Ramos (cell line): ENCODE results near the gene AGBL1.
"Not testable (repeated sequence)": the region's sequence is repeated elsewhere in the genome, so short reads cannot be mapped to it uniquely, and the experiment has no call there.

Experiments used
- in situ Hi-C: fragments of 300-500 bp; cut with MboI; formaldehyde crosslinking; loops from one replicate; pipeline ENCODE4 v1.14.3; 2022; ENCODE audit warnings: low sequenced_read_pairs; ENCODE audit not compliant: unreplicated experiment

The AGBL1 gene

DNA sequence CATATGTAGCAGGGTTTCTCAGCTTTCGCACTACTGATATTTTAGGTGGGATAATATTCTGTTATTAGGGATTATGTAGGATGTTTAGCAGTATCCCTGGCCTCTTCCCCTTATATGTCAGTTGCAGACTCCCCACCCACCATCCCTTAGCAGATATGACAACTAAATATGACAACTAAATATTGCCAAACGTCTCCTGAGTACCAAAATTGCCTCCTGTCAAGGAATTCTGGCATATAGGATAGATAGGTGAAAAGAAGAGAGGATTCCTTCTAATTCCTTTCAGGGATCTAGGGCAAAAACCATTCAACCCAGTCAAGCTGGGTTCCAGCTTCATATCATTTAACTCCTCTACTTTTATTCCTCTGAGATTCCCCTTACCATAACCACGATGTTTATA lies 759.8 kb downstream of the AGBL1 start:
- in situ Hi-C loops: no loop called here

- in situ Hi-C loops: no loop called here
These were observed 761.3 kb downstream of the AGBL1 start for GRCh38 chr15:86840996-86841395.

DNA sequence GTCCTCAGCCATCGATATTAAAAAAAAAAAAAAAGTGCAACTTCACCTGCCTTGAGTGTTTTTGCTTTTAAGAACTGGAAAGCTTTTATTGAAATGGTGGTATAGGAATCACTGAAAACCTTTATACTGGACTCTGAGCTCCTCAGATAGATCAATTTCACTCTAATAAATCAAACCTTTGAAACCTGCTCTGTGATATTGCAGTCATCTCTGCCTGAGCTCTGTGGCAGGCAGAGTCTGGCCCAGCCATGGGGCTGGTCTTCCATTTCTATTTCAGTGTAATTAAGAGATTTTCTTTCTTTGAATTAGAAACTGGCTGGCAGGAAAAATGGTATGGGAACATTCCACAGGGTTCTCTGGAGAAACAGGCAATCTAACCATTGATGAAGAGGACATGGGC lies 762.5 kb downstream of the AGBL1 start:
- in situ Hi-C loops: no loop called here

GRCh38 chr15:86846036-86846435 lies 766.4 kb downstream of the AGBL1 start:
- in situ Hi-C loops: no loop called here

DNA sequence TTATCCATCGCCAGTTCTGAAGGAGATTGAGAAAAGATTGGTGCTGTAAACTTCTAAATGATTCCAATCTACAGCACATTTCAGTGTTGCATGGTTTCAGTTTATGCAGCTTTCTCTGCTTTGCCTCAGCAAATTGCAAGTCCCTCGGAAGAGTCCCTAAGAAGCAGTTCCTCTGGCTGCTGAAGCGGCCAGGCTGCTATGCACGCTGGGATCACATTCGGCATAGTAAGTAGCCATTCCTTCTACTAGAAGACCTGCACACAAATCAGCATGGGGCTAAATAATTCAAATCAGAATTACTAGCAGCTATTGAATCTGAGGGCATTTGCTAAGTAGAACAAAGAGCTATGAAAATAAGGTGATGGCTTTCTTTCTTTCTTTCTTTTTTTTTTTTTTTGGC lies 769.5 kb downstream of the AGBL1 start:
- in situ Hi-C loops: no loop called here

DNA sequence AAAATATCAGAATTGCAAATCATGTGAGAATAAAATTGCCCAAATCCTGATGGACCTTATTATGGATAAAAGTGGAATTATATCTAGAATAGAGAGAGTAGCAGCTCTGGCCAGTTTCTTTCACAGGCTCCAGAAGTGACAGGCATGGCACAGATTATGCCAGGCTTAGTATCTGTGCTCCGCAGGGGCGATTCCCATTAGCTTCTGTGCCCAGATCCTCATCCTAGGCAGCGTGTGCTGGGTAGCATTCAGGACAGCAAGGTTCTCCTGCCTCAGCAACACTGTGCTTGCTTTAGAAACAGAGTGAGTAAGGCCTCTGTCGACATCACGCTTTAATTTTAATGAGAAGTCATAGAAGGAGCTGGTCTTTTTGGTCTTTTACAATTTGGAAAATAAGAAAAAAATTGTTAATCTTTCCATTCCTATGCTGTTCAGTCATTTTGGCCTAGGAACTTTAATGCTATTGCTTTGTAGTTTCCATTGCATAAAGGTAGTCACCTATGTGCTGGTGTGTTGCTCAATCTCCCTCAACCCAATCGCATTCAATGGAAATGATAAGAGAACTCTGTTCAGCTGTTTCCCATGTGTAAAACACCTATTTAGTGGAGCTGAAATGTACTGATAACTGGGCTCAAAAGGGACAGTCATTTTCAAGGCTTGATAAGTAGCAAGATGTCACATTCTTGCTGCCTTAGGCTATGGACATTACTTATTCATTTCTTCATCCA lies 770.1 kb downstream of the AGBL1 start:
- in situ Hi-C loops: no loop called here

GRCh38 chr15:86850939-86851338 lies 771.3 kb downstream of the AGBL1 start:
- in situ Hi-C loops: no loop called here

- in situ Hi-C loops: no loop called here
These were observed 773.1 kb downstream of the AGBL1 start for GRCh38 chr15:86852741-86853140.

- in situ Hi-C loops: no loop called here
These were observed 774.5 kb downstream of the AGBL1 start for GRCh38 chr15:86854176-86854575.

DNA sequence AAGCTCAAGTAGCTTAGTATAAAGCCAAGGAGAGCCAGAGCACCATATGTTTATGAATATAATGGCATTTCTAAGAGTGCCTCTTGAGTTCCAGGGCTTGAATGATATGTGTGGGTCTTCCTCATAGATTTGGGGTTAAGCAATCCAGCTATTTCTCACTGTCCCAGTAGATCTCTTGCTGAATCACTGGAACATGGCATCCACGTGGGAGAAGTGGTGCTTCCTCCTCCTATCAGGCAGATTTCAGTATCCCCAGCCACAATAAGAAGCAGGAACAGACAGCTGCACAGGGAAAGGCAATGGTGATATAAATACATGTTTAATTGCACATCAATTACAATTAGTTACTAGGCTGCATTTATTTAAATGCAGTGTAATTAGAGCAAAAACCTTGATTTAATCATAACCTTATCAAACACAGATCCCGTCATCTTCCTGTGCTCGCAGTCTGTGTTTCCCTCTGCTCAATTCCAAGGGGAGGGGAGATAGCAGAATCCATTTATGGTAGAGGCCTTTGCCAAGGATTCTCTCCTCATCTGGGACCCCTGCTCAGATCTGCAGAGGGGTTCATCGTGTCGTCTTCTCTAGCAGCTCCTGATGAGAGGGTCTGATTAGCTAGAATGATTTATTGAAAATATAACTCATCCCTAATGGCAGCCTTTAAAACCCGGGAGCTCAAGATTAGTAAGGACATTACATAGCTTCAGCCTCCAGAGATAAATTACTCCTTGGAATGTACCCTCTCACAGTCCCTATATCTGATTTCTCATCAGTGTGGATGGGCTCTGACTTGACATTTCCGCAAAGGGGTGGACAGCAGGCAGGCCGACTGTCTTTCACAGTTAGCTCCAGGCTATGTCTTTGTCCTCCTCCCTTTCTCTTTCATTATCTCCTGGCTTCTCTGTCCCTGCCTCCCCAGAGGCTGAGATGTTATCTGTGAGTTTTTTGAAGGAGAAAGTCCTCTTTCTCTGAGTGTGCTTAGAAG lies 775.9 kb downstream of the AGBL1 start:
- in situ Hi-C loops: no loop called here

GRCh38 chr15:86857701-86858100 lies 778.0 kb downstream of the AGBL1 start:
- in situ Hi-C loops: no loop called here

- in situ Hi-C loops: no loop called here
These were observed 783.7 kb downstream of the AGBL1 start for GRCh38 chr15:86863226-86863915.

GRCh38 chr15:86865920-86866319 lies 786.2 kb downstream of the AGBL1 start:
- in situ Hi-C loops: no loop called here

- in situ Hi-C loops: no loop called here
These were observed 791.2 kb downstream of the AGBL1 start for GRCh38 chr15:86870846-86871245.

DNA sequence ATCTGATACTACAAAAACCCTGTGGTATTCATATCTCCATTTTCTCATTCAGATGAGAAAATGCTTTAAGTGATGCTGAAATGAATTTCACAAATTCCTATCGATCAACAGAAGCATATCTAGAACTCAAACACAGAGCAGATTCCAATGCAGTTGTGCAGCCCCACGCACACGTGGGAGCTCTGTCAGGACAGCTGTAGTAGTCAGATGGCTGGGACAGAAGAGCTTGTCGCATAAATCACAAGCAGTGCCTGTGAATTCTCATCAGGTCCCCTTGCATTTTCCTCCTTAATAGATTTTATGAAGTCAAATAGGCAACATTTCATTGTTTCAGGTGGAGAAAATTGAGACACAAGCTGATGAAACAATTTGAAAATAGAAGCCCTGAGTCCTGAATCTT lies 792.3 kb downstream of the AGBL1 start:
- in situ Hi-C loops: no loop called here

DNA sequence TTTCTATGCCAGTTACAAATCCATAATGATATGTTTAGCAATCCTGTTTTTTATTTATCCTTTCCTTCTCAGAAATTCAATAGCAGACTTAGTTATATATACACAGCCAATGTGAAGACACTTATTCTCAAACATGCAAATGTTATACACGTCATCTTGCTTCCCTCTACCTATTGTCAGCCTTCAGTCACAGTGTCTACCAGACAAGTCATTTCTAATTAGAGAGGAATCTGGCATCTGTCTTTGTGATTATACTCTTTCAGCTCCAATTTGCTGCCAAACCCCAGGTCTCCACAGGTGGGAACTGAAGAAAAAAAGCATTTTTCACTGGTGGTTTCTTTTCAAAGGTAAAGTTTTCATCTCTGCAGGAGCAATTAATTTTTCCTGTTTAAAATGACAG lies 793.1 kb downstream of the AGBL1 start:
- in situ Hi-C loops: no loop called here

- in situ Hi-C loops: no loop called here
These were observed 795.4 kb downstream of the AGBL1 start for GRCh38 chr15:86875067-86875466.

- in situ Hi-C loops: no loop called here
These were observed 796.8 kb downstream of the AGBL1 start for GRCh38 chr15:86876387-86876944.

GRCh38 chr15:86877171-86877631 lies 797.5 kb downstream of the AGBL1 start:
- in situ Hi-C loops: no loop called here

GRCh38 chr15:86878844-86879243 lies 799.2 kb downstream of the AGBL1 start:
- in situ Hi-C loops: not testable (repeated sequence)
